ENCODE results near the gene KRT16.
A peak's percentile ranks its signal among the peaks of the same experiment; 100 is the strongest.
"Not testable (repeated sequence)": the region's sequence is repeated elsewhere in the genome, so short reads cannot be mapped to it uniquely, and the experiment has no call there.

The KRT16 gene

DNA sequence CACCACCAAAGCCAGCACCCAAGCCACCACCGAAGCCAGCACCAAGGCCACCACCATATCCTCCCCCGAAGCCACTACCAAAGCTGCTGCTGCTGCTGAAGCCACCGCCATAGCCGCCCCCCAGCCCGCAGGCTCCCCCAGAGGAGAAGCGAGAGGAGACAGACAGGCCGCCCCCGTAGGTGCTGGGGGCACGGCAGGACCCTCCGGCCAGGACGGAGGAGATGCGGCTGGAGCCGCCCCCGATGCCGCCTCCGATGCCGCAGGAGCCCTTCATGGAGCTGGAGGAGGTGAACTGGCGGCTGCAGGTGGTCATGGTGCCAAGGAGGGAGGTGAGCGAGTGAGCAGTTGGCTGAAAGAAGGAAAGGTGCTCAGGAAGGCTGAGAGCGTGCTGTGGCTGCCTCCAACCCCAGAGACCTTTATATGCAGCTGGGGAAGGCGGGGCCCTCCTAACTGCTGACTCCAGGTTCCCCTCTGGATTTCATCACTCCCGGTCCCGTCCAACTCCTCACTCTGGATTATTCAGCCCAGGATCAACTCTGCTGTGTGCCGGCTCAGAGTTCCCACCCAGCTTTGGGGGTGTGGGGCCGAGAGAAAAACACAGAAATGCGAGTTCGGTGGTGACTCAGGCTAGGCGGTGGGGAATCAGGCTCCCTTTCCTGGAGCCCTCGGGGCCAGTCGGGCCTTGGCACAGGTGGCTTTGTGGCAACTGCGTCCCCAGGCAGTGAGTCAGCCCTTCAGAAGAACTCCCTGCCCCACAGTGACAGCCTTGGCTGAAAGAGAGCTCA, at the start of gene KRT16:
Gene KRT16 (minus strand): TSS at position 392 of the 785 bp plus-strand sequence. CDS start 79 bp downstream, at position 313.
- DNase-seq (ENCODE audit: low read depth): not testable (repeated sequence)

- no peak for DNase-seq (ENCODE audit: low read depth)
Measured at GRCh38 chr17:41660221-41660711, 47.7 kb upstream of the KRT16 start.

DNA sequence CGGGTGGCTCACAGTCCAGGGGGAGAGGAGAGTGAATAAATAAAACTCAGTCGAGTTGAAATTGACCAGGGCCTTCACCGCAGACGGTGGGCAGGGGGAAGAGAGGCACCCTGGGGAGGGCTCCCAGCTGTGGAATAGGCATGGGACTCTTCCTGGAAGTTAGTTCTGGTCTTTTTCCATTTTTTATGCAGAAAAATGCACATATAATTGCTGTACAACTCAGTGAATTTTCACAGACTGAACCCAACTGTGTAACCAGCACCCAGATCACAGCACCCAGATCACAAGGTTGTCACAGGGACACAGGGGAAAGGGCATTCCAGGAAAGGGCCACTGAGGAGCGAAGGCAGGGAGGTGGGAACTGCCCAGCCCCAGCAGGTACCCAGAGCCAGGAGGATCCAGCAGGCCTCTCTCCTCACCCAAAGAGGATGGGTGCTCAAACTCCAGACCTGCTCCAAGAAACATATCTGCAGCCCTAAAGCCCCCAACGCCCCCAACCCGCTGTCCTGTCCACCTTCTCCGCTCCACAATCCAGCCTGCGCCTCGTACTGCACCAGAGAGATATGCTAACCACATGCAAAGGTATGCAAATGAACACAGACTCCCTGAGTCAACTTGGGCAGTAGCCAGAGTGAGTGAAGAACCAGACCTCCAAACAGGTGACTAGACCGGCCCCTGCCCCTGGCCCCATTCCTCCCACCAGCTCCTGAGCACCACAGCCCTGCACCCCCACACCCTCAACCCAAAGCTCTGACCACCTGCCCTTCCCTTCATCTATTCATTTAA, 47.1 kb upstream of the KRT16 start:
- no peak for DNase-seq (ENCODE audit: low read depth)

- no peak for DNase-seq (ENCODE audit: low read depth)
Measured at GRCh38 chr17:41658846-41659245, 46.3 kb upstream of the KRT16 start.

DNA sequence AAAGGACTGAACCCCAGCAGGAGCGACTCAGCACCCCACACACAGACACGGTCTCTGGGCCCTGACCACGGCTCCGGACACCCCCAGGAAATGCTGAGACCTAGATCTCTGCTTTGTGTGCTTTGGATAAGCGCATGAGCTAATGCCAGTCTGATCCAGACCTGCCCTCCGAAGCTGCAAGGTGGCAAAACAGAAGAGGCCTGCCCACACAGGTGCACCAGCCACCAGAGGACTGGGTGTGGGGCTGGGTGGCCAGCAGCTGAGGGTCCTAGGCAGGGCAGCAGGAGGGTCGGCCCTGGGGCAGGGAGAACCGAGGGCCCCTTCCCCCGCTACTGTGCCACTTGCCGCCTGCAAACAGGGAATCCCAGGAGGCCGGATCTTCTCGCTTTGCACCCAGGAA, 45.4 kb upstream of the KRT16 start:
- no peak for DNase-seq (ENCODE audit: low read depth)

- DNase-seq (ENCODE audit: low read depth): no peak
Measured at GRCh38 chr17:41657176-41657754, 44.7 kb upstream of the KRT16 start.

GRCh38 chr17:41656249-41657023, 43.9 kb upstream of the KRT16 start:
- DNase-seq (ENCODE audit: low read depth): no peak

DNA sequence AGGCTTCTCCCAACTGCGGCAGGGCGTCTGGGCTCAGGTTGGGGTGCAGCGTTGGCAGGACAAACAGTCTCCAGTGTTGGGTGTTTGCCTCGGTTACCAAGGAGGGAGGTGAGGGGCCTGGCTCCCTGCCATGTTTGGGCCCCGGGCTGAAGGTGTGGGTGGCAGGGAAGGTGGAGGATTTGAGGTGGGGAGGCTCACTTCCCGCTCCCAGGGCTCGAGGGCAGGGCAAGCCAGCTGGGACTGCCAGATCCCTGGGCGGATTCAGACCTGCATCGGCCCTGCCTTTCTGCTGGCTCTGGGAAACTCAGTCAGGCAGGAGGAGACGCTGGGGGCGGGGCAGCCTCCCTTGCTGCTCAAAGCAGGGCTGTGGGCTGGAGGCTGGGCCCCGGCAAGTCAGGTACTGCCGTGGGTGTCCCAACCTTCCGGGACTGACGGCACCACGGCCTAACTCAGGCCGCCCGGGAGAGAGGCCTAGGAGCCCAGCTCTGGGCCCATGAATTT, 43.1 kb upstream of the KRT16 start:
- DNase-seq (ENCODE audit: low read depth): no peak

- no peak for DNase-seq (ENCODE audit: low read depth)
Measured at GRCh38 chr17:41654678-41655607, 42.4 kb upstream of the KRT16 start.

DNA sequence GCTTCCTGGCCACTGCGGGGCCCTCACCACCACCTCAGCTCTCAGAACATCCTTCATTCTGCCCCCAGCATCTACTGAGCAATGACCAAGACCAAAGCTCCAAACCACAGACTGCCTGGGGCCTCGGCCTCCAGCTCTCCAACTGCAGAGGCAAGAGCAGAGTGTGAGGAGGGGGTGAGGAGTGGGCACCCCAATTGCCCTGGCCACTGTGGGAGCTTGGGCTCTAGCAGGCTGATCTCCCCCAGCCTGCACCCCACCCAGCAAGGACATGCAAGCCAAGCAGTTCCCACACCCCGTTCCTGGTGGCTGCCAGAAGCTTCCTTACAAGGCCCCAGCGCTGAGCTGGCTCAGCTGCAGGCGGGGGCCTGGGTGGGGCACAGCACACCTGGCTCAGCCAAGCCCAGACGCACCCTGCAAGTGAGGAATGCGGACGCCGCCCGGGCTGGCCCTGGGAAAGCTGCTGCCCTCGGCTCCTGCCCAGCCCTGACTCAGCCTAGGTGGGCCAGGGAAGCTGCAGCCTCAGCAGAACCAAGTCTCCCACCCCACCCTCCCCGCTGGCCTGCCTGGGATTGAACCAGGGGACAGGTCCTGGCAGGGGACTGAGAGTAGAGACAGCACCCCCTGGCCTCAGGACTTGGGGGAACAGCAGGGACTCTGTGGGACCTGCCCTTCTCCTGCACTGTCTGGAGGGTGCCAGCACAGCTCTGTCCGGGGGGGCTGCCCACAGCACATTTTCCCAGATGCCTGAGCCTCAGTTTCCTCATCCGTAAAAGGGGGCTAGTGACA, 41.5 kb upstream of the KRT16 start:
- no peak for DNase-seq (ENCODE audit: low read depth)

DNA sequence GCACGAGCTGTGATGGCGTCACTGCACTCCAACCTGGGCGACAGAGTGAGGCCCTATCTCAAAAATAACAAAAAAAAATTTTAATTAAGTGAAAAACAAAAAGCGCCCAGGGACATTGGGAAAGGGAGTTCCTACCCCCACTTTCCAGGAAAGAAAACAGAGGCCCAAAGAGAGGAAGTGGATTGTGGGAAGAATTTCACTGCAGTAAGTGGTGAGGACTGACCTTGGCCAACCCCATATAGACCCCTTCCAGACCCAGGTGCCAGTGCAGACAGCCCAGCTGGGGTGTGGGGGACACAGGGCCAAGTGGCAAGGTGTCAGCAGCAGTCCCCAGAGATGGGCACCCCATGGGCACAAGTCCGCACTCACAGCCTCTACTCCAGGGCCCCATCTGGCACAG, 40.9 kb upstream of the KRT16 start:
- DNase-seq (ENCODE audit: low read depth): no peak

GRCh38 chr17:41652461-41652970, 39.9 kb upstream of the KRT16 start:
- DNase-seq (ENCODE audit: low read depth): no peak

DNA sequence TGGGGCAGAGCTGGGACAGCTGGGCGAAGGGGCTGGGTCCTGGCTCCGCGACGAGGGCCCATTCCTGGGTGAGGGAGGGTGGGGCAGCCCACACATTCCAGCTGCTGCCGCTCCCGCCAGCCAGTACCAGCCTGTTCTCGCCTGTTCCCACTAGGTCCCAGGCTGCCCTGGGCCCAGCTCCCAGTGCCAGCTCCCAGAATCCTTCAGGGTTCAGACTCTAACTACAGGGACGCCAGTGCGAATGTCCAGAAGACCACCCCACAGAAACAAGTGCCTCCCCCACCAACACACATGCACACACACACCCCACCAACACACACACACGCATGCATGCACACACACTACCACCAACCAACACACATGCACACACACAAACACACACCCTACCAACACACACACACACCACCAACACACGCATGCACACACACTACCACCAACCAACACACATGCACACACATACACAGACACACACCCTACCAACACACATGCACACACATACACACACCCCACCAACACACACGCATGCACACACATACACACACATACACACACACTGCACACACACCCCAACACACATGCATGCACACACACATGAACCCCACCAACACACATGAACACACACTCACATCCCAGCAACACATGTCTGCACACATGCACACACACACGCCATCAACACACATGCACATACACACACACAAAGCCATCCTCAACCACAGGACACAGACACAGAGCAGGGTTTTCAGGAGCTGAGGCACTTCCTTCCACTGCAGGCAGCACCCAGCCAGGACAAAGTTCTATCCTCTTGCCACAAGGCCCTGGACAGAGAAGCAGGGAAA, 39.3 kb upstream of the KRT16 start:
- no peak for DNase-seq (ENCODE audit: low read depth)

- no peak for DNase-seq (ENCODE audit: low read depth)
Measured at GRCh38 chr17:41650794-41651624, 38.4 kb upstream of the KRT16 start.

- no peak for DNase-seq (ENCODE audit: low read depth)
Measured at GRCh38 chr17:41649923-41650519, 37.5 kb upstream of the KRT16 start.

- DNase-seq (ENCODE audit: low read depth): peak; percentile 76
Measured at GRCh38 chr17:41648411-41649195, 36.0 kb upstream of the KRT16 start.

Measured in stimulated activated CD8-positive, alpha-beta memory T cell treated with anti-CD3 and anti-CD28 coated beads, Interleukin-4, amount 100 ng/mL, for 24 hours (primary cell).